ENCODE data around the gene CNIH1.
"Not testable (repeated sequence)": the region's sequence is repeated elsewhere in the genome, so short reads cannot be mapped to it uniquely, and the experiment has no call there.

The CNIH1 gene

GRCh38 chr14:54467280-54467679, 26.1 kb upstream of the CNIH1 start:
- DNase-seq (ENCODE audit: low spot score): no peak

GRCh38 chr14:54465654-54466053, 24.5 kb upstream of the CNIH1 start:
- no peak for DNase-seq (ENCODE audit: low spot score)

GRCh38 chr14:54462048-54462447, 20.9 kb upstream of the CNIH1 start:
- no peak for DNase-seq (ENCODE audit: low spot score)

- DNase-seq (ENCODE audit: low spot score): no peak
These were observed 17.9 kb upstream of the CNIH1 start for GRCh38 chr14:54459106-54459505.

- not testable (repeated sequence) for DNase-seq (ENCODE audit: low spot score)
These were observed 17.4 kb upstream of the CNIH1 start for GRCh38 chr14:54458536-54458935.

- DNase-seq (ENCODE audit: low spot score): no peak
These were observed 16.4 kb upstream of the CNIH1 start for GRCh38 chr14:54457609-54457996.

GRCh38 chr14:54456820-54457608, 15.8 kb upstream of the CNIH1 start:
- not testable (repeated sequence) for DNase-seq (ENCODE audit: low spot score)

- no peak for DNase-seq (ENCODE audit: low spot score)
These were observed 14.2 kb upstream of the CNIH1 start for GRCh38 chr14:54455363-54455762.

- peak; percentile 39 for DNase-seq (ENCODE audit: low spot score)
These were observed 12.8 kb upstream of the CNIH1 start for GRCh38 chr14:54453990-54454389.

- DNase-seq (ENCODE audit: low spot score): no peak
These were observed 12.1 kb upstream of the CNIH1 start for GRCh38 chr14:54453252-54453651.

GRCh38 chr14:54451961-54452360, 10.8 kb upstream of the CNIH1 start:
- DNase-seq (ENCODE audit: low spot score): no peak

- no peak for DNase-seq (ENCODE audit: low spot score)
These were observed 10.0 kb upstream of the CNIH1 start for GRCh38 chr14:54451121-54451601.

- peak; percentile 80 for DNase-seq (ENCODE audit: low spot score)
These were observed 9.4 kb upstream of the CNIH1 start for GRCh38 chr14:54450535-54450934.

GRCh38 chr14:54447231-54447692, 6.1 kb upstream of the CNIH1 start:
- DNase-seq (ENCODE audit: low spot score): peak; percentile 25

GRCh38 chr14:54446161-54446693, 5.1 kb upstream of the CNIH1 start:
- DNase-seq (ENCODE audit: low spot score): no peak

- peak; percentile 44 for DNase-seq (ENCODE audit: low spot score)
These were observed 3.5 kb upstream of the CNIH1 start for GRCh38 chr14:54444681-54445080.

- no peak for DNase-seq (ENCODE audit: low spot score)
These were observed 2.8 kb upstream of the CNIH1 start for GRCh38 chr14:54443981-54444380.

GRCh38 chr14:54442961-54443360, 1.8 kb upstream of the CNIH1 start:
- DNase-seq (ENCODE audit: low spot score): not testable (repeated sequence)

- DNase-seq (ENCODE audit: low spot score): no peak
These were observed 700 bp downstream of the CNIH1 start for GRCh38 chr14:54440476-54440872.

GRCh38 chr14:54440037-54440436, 1.1 kb downstream of the CNIH1 start:
- no peak for DNase-seq (ENCODE audit: low spot score)

- no peak for DNase-seq (ENCODE audit: low spot score)
These were observed 2.5 kb downstream of the CNIH1 start for GRCh38 chr14:54438703-54439102.

GRCh38 chr14:54437954-54438353, 3.2 kb downstream of the CNIH1 start:
- not testable (repeated sequence) for DNase-seq (ENCODE audit: low spot score)

- DNase-seq (ENCODE audit: low spot score): peak; percentile 25
These were observed 5.6 kb downstream of the CNIH1 start for GRCh38 chr14:54435500-54435981.
